ENCODE measurements around the gene SPEM2.

Gene SPEM2

DNA sequence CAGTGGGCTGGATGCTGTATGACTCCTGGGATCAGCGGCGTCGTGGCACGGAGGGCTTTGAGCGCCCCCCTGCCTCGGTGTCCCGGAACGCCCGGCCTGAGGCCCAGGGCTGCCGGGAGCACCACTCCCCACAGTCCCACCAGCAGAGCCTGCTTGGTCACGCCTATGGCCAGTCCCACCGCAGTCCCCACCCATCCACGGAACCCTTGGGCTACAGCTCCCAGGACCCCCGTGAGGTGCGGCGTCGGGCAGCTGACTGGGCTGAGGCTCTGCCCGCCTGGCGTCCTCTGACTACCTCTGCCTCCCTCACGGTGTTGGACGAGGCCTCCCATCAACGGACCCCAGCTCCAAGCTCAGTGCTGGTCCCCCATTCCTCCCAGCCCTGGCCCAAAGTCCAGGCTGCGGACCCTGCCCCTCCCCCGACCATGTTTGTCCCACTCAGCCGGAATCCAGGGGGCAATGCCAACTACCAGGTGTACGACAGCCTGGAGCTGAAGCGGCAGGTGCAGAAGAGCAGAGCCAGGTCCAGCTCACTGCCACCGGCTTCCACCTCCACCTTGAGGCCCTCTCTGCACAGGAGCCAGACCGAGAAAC lies 1.6 kb downstream of the SPEM2 start:
- ATAC-seq, result no peak
- Mint-ChIP-seq H3K27me3 (no peaks in the 10 kb centered on the region), H3K4me3 (no peak overlapping the region), H3K27ac (no peak overlapping the region), H3K4me1 (no peaks in the 10 kb centered on the region), H3K9me3 (no peaks in the 10 kb centered on the region)
- DNase-seq, result no peak

- ATAC-seq (no peak), DNase-seq (no peak)
- H3K4me3 Mint-ChIP-seq, result no peak overlapping the region
- no peaks in the 10 kb centered on the region for H3K9me3 Mint-ChIP-seq
- no peaks in the 10 kb centered on the region for H3K27me3 Mint-ChIP-seq
- H3K4me1 Mint-ChIP-seq, result no peaks in the 10 kb centered on the region
- no peak overlapping the region for H3K27ac Mint-ChIP-seq
Observed at GRCh38 chr17:7427549-7427948, 2.1 kb downstream of the SPEM2 start.

DNA sequence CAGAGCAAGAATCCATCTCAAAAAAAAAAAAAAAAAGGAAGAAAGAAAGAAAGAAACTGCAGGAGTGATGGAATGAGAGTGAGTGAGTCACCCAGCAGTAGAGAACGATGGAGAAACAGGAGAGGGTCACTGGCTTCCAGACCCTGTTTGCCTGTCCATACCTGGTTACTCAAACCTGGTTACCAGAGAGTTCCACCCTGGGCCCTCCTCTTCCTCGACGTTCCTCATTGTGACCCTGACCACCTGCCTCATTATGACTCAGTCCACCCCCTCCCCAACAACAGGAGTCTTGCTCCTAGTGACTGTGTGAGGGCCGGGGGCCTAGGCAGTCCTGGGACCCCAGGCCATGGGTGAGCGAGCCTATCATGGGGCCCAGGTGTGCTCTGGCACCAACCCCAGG lies 3.1 kb downstream of the SPEM2 start, which contains the start of gene SPEM3:
Gene SPEM3 (plus strand): TSS at position 301 of the 400 bp plus-strand sequence. CDS start 46 bp downstream, at position 347.
- Mint-ChIP-seq H3K9me3 (no peaks in the 10 kb centered on the region), H3K4me3 (no peak within 1 kb of the TSS), H3K4me1 (no peaks in the 10 kb centered on the region), H3K27me3 (no peaks in the 10 kb centered on the region), H3K27ac (no peak within 1 kb of the TSS)
- ATAC-seq, result no peak
- DNase-seq, result no peak

GRCh38 chr17:7429722-7430121 lies 4.3 kb downstream of the SPEM2 start:
- DNase-seq, result no peak
- H3K27me3 Mint-ChIP-seq, result no peaks in the 10 kb centered on the region
- H3K4me1 Mint-ChIP-seq, result peaks cover under 1% of the 10 kb centered on the region
- ATAC-seq, result peak; percentile 55
- H3K27ac Mint-ChIP-seq, result no peak overlapping the region
- H3K4me3 Mint-ChIP-seq, result no peak overlapping the region
- H3K9me3 Mint-ChIP-seq, result no peaks in the 10 kb centered on the region

- ATAC-seq (no peak), DNase-seq (no peak)
- Mint-ChIP-seq H3K4me3 (no peak overlapping the region), H3K27me3 (no peaks in the 10 kb centered on the region), H3K9me3 (no peaks in the 10 kb centered on the region), H3K27ac (no peak overlapping the region), H3K4me1 (peaks cover 10% of the 10 kb centered on the region)
Observed at GRCh38 chr17:7431231-7431630, 5.8 kb downstream of the SPEM2 start.

GRCh38 chr17:7432296-7432695 lies 6.9 kb downstream of the SPEM2 start:
- Mint-ChIP-seq H3K4me1 (peaks cover 20% of the 10 kb centered on the region), H3K27me3 (no peaks in the 10 kb centered on the region), H3K4me3 (no peak overlapping the region), H3K27ac (no peak overlapping the region), H3K9me3 (no peaks in the 10 kb centered on the region)
- ATAC-seq (no peak), DNase-seq (no peak)

GRCh38 chr17:7435676-7436555 lies 10.5 kb downstream of the SPEM2 start:
- Mint-ChIP-seq H3K4me1 (peaks cover 52% of the 10 kb centered on the region), H3K9me3 (no peaks in the 10 kb centered on the region), H3K27ac (peak overlapping the region; percentile 87 to 88), H3K27me3 (peaks cover 23% of the 10 kb centered on the region), H3K4me3 (peak overlapping the region; percentile 91 to 99)
- peak; percentile 75 to 78 for DNase-seq
- ATAC-seq, result peak; percentile 48

DNA sequence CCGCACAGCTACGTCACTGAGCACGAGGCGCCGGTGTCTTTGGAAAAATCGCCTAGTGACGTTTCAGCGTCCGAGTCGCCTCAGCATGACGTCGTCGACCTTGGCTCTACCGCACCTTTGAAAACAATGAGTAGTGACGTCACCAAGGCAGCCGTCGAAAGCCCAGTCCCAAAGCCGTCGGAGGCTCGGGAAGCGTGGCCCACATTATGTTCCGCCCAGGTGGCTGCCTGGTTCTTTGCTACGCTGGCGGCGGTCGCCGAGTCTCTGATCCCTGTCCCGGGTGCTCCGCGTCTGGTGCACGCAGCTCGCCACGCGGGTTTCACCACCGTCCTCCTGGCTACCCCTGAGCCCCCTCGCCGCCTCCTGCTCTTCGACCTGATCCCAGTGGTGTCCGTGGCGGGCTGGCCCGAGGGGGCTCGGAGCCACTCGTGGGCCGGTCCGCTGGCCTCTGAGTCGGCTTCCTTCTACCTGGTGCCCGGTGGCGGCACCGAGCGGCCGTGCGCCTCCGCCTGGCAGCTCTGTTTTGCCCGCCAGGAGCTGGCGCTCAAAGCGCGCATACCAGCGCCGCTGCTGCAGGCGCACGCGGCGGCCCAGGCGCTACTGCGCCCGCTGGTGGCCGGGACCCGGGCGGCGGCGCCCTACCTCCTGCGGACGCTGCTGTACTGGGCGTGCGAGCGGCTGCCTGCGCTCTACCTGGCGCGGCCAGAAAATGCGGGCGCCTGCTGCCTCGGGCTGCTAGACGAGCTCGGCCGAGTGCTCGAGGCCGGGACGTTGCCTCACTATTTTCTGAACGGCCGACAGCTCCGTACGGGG lies 11.3 kb downstream of the SPEM2 start:
- peak; percentile 86 to 88 for DNase-seq
- Mint-ChIP-seq H3K4me1 (peaks cover 57% of the 10 kb centered on the region), H3K4me3 (peak overlapping the region; percentile 91 to 99), H3K27ac (peak overlapping the region; percentile 61 to 87), H3K9me3 (no peaks in the 10 kb centered on the region), H3K27me3 (peaks cover 29% of the 10 kb centered on the region)
- peak; percentile 83 for ATAC-seq

GRCh38 chr17:7437369-7437863 lies 12.0 kb downstream of the SPEM2 start:
- no peak for DNase-seq
- H3K27me3 Mint-ChIP-seq, result peaks cover 36% of the 10 kb centered on the region
- no peak overlapping the region for H3K27ac Mint-ChIP-seq
- H3K4me3 Mint-ChIP-seq, result peak overlapping the region; percentile 91 to 99
- no peaks in the 10 kb centered on the region for H3K9me3 Mint-ChIP-seq
- H3K4me1 Mint-ChIP-seq, result peaks cover 57% of the 10 kb centered on the region
- no peak for ATAC-seq

DNA sequence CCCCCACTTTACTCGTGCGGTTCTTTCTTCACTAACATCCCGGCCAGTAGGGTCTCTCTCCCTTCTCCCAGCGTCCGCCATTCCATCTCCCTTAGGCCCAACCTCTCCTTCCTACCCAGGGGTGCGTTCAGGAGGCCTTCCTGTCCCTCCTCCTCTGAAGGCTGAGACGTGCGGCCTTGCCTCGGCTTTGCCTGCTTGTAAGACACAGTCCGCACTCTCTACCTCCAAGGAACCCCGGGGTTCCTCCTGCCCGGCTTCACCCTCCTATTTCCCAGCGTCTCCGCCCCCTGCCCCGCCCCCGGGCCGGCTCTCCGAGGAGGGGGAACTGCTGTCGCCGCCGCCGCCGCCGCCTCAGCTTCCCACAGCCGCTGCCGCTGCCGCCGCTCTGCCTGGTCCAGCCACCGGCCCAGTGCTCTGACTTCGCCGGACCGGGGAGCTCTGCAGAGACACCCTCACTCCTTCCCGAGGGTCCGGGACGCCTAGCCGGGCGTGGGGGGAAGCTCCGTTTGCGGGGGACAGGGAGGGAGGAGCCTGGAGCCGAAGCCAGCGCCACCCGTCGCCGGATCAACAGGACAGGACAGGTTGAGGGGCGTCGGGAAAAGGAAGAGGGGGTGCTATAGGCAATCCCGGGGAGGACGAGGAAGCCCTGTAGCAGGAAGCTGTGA lies 12.7 kb downstream of the SPEM2 start:
- no peak for ATAC-seq
- Mint-ChIP-seq H3K9me3 (no peaks in the 10 kb centered on the region), H3K4me1 (peaks cover 57% of the 10 kb centered on the region), H3K27me3 (peaks cover 43% of the 10 kb centered on the region), H3K27ac (no peak overlapping the region), H3K4me3 (peak overlapping the region; percentile 87 to 99)
- DNase-seq, result peak; percentile 55 to 59

DNA sequence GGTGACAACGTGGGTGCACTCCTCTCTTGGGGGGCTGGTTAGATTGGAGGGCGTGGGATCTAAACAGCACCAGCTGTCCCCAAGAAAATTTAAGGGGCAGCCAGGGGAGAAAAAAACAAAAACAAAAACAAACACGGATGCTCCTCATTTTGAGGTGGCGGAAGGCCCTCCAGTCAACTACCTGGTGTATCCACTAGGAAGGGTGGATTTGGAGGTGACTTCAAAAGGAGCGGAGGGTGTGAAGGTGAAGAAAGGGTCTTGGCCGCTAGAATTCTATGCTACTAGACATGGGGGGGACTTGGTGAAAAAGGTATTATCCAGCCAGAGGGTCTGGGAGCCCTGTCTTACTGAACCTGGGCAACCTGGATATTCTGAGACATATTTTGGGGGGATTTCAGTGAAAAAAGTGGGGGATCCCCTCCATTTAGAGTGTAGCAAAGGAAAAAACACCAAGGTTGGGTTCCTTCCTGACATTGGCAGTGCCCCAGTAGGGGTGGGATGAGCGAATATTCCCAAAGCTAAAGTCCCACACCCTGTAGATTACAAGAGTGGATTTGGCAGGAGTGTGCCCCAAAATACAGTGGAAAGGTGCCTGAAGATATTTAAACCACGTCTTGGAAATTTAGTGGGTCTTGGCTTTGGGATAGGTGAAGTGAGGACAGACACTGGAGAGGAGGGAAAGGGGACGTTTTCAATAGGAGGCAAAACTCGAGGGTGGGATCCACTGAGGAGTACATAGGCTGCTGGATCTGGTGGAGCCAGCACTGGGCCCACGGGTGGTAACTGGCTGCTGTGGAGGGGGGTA lies 13.4 kb downstream of the SPEM2 start:
- ATAC-seq, result no peak
- Mint-ChIP-seq H3K4me3 (peak overlapping the region; percentile 87 to 99), H3K9me3 (no peaks in the 10 kb centered on the region), H3K4me1 (peaks cover 57% of the 10 kb centered on the region), H3K27ac (no peak overlapping the region), H3K27me3 (peaks cover 50% of the 10 kb centered on the region)
- DNase-seq, result no peak

DNA sequence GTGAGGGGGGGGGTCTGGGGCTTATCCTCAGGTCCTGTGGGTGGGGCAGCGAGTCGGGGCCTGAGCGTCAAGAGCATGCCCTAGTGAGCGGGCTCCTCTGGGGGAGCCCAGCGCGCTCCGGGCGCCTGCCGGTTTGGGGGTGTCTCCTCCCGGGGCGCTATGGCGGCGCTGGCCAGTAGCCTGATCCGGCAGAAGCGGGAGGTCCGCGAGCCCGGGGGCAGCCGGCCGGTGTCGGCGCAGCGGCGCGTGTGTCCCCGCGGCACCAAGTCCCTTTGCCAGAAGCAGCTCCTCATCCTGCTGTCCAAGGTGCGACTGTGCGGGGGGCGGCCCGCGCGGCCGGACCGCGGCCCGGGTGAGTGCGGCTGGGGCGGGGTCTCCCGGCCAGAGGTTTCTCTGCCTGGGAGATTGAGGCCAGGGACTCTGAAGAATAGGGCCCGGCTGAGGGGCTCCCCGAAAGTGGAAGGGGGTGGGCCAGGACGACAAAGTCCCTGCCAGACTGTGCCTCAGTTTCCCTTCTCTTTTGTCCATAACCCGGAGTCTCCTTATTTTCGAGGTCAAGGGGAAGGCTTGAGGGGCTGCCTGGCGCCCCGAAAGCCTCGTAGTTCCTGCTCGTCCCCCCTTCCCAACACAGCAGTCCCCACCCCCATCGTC lies 14.2 kb downstream of the SPEM2 start, which contains the start of gene FGF11:
Gene FGF11 (plus strand): TSS at position 51 of the 651 bp plus-strand sequence. CDS start 109 bp downstream, at position 160.
- ATAC-seq (no peak), DNase-seq (peak in 1 of 2 donors; percentile 29)
- peak within 1 kb of the TSS; percentile 94 to 99 for H3K4me3 Mint-ChIP-seq
- H3K4me1 Mint-ChIP-seq, result peaks cover 59% of the 10 kb centered on the region
- peak within 1 kb of the TSS; percentile 24 to 92 for H3K27ac Mint-ChIP-seq
- no peaks in the 10 kb centered on the region for H3K9me3 Mint-ChIP-seq
- peaks cover 56% of the 10 kb centered on the region for H3K27me3 Mint-ChIP-seq

DNA sequence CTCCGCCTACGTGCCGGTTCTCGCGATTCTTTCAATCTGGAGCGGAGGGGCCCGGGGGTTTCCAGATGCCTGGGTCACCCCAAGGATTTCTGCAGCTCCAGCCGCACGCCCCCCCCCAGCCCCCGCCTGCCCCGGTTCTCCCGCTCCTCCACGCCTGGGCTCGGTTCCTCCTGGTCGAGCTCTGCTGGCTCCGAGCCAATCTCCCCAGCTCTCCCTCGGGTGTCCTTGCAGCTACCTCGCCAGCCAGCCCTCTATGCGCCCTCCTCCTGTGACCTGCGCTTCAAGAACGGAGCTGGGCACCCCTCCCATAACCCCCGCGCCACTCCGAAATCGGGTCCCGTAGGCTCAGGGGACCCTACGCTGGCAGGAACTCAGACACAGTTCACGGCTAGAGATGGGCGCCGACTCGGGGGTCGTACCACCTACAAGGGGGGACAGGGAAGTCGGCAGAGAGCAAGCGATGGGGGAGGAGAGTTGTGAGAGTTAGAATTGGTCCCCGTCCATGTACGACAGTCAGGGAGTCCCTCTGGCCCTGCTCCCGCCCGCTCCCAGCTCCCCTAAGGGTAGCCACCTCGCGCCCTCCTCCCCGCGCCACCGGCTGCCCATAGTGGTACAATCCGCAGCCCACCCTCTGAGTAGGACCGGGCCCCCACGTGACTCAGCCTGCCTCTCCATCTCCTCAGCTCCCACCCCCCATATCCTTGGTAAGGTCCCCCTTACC lies 14.9 kb downstream of the SPEM2 start:
- H3K27me3 Mint-ChIP-seq, result peaks cover 62% of the 10 kb centered on the region
- H3K4me1 Mint-ChIP-seq, result peaks cover 60% of the 10 kb centered on the region
- H3K4me3 Mint-ChIP-seq, result peak overlapping the region; percentile 94 to 99
- H3K9me3 Mint-ChIP-seq, result no peaks in the 10 kb centered on the region
- no peak for ATAC-seq
- DNase-seq, result peak; percentile 47 to 50
- peak overlapping the region; percentile 24 to 92 for H3K27ac Mint-ChIP-seq
